ENCODE data around the gene MMEL1.

MMEL1 gene

DNA sequence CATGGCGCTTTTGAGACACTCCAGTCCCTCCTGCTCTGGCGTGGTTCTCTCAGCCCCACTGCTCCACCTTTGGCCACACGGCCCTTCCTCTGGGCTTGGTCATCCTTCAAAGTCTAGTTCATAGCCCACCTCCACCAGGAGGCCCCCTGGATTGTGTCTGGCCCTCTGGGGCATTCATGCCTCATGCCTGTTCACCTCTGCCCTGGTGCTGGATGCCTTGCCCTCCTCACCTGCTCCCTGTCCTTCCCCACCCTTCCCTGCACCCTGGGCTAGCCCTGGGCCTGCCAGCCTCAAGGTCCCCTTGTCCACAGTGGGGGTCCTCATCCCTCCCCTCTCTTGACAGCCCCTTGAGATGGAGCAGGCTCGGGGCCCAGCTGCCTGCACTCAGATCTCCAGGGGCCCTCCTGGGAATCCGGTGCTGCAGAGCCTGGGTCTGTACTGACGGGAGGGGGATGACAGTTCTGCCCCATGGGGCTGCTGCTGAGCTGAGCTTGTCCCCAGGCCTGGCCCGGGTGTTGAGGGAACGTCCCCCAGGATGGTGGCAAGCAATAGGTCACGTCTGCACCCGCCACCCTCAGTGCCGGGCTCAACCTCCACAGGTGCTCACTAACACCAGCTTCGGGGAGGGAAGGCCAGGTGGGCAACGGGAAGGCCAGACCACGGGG is 27.8 kb downstream of the MMEL1 start:
- no peak for DNase-seq

DNA sequence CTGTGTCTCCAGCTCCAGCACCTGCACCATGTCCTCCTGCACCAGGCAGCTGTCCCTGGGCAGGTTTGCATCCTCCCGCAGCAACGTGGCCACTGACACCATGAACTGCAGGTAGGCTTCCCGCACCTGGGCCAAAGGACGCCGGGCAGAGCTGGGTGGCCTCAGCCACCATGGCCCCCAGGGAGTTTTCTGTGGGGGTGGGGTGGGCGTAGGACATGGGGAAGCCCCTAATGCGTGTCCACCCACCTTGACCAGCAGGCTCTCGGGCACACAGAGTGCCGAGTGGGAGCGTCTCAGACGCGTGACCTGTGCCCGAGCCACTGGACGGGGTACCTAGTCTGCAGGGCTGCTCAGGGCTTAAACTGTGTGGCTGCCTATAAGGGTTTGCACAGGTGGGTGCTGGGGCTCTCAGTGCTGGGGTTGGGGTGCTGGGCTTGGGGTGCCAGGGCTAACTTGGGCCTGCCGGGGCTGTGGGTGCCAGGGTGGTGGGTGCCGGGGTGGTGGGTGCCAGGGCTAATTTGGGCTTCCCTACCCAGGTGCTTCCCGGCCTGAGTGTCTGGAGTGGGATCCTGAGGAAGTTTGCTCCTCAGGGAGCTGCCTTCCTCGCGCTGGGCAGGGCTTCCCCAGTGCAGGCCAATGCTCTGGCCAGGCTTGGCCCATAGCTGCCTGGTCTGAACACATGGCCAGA is 28.5 kb downstream of the MMEL1 start:
- no peak for DNase-seq

DNA sequence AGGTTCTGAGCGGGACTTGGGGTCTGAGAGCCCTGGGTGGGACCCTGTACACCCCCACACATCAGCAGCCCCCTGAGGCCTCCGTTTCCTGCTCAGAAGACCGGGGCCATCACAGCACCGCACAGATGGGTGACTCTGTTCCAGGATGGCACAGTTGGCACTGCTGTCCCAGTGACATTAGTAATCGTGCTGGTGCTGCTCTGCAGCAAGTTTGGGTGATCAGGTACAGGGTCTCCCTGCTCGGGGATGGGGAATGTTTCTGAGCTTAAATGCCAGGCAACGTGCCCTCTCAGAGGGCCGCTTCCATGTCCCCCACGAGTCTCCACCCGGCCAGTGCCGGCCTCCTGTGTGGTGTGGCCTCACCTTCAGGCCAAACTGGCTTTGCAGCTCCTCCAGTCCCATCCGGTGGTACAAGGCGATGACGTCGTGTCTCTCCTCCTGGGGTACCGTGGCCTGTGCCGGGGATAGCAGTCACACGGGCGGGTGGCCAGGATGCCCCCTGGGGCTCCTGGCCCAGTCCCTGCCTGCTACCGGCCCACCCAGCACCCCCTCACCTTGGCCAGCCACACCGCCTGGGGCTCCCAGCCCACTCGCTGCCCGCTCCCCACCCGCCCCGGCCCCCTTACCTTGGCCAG is 29.2 kb downstream of the MMEL1 start:
- no peak for DNase-seq

DNA sequence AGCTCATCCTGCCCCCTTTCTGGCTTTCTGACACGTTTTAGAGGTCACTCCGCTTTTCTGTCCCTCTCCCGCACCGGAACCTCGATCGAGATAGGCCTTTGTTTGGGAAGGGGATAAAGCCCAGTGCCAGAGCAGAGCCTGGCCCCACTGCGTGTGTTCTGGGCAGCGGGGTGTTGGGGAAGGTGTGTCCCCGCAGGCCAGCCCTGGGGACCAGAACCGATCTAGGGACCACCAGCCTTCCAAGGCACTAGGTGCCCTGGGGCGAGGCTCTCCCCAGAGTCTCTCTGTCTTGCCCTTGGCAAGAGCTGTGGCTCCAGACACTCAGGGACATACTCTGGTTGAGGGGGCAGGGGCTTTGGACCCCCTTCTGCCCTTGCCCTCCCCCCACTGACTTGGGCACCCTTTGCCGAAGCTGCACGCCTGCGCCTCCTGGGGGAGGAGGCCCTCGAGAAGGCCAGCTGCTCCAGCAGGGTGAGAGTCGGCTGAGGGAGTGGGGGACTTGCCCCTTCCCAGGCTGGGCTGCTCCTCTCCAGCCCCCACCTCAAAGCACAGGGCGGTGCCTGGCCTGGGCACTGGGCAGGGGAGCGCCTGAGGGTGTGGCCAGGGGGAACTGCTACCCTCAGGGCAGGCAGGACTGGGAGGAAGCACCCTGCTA is 29.8 kb downstream of the MMEL1 start:
- no peak for DNase-seq

DNA sequence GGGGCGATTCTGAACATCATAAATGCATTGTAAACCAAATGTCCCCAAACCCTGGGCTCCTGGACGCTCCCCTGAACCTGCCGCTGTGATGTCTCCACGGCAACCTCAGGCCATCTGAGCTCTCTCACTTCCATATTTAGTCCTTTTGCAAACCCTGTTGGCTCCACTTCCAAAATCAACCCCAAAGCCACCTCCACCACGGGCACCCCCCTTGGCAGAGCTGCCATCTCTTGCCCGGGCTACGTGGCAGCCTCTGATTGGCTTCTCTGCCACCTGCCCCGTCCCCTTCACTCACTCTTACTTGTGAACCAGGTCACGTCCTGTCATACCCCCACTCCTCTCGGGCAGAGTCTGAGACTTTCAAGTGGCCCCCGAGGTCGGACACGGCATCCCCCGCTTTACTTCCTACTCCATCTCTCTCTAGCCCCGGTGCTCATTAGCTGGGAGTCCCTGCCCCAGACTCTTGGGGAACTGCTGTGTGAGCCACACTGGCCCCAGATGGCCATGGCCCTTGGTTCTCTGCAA is 30.4 kb downstream of the MMEL1 start:
- no peak for DNase-seq

DNA sequence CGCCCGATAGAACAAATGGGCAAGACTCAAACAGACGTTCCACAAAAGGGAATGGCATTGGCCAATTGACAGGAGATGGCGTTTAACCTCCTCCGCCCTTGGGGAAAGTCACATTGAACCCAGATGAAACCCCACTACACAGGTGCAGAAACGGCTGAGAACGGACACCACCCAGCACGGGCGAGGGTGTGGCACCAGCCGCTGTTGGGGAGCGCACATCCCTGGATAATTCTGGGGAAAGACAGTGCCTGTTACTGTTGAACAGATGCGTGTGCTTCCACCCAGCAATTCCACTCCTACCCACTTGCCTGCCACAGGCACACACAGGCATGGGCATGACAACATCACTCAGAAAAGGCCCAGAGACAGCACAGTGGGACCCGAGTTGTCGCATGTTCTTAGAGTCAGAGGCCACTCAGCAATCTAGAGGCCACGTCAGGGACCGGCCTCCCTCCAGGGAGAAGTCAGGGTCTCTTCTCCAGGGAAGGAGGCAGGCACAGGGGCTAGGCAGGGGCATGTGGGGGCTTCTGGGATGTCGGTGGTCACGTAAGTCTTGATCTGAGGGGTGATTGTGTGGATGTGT is 31.0 kb downstream of the MMEL1 start:
- no peak for DNase-seq

DNA sequence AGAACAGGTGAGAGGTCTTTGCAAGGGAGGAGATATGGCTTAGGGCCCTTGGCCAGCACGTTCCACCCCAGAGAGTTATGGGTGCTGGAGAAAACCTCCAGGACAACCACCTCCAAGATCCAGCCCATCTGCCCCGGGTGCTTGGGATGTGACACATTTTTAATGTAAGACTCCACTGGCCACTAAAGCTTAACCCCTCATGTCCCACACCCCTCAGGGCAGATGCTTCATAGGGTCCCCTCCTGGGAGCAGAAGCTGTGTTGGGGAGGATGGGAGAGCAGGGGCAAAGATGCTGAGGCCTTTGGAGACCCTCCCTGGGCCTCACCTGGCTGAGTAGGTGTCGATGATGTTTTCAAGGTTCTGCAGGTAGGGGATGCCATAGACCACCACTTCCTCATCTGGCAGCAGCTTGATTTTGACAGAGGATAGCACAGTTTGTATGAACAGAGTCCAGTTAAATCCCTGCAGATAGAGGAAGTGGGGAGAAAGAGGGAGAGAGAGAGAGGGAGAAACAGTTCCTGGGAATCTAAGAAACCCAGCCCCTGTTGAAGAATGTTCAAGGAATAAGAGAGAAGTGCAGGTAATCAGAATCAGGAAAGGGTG is 34.4 kb downstream of the MMEL1 start:
- DNase-seq = no peak

DNA sequence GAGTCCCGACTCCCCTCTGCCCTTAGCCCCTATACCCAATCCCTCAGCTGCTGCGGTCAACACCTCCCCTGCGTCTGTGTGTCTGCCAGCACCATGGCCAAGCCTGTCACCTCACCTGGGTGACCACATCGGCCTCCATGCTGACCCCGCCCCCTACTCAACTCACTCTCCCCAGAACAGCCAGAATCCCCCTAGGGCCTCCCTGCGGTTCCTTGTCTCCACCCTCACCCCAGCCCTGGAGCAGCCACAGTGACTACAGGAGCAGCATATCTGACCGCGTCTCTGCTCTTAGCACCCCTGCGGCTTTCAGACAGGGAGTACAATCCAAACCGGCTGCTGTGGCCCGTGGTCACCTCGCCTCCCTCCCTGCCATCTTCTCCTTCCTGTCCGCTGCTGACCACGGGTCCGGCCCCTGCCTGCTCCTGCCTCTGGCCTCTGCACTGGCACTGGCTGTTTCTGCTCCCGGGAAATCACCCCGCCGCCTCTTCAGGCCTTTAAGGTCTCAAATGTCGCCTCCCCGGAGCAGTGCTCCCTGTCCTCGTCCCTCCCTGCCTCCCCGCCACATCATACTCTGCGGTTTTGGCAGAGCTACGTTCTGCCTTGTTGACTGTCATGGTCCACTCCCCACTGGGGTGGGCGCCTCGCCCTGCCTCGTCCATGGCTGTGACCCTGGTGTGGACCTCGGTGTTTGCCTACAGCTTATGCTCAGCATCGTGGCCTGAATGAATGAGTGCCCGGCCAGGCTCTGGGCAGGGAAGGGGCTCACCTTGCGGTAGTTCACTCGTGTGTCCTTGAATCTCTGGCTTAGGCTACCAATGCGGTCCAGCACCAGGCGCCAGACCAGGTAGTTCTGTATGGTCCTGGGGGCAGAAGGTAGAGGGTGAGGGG is 35.1 kb downstream of the MMEL1 start:
- DNase-seq = no peak

DNA sequence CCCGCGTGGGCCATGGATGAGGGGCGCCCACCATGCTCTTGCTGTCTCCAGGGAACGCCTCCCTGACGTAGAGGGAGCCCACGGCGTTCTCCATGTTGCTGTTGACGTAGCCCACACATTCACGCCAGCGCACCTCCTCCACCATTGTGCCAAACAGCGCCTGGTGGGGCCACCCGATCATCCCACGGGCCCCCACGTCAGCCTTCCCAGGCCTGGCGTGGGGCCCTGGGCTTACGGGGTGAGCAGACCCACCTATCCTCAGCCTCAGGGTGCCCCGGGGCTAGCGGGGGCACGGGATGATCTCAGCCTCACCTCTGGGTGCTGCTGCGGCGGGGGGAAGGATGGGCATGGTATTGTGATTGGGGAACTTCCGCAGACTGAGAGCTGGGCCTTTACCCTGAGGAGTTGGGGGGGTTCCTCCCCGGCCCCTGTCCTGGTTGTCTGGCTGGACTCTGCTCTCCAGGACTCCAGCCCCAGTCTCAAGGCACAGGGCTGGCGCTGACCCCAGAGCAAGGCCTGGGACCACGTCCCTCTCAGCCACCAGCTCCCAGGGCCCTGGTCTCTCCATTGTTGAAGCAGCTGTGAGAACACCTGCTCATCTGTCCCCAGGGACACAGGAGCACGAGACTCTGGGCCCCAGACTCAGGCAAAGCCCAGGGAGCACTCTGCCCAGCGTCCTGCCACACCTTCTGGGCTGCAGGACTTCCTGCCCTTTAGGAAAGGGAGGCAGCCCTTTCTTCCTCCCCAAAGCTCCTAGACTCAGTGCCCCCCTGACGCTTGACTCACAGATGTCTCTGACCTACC is 36.1 kb downstream of the MMEL1 start:
- no peak for DNase-seq

DNA sequence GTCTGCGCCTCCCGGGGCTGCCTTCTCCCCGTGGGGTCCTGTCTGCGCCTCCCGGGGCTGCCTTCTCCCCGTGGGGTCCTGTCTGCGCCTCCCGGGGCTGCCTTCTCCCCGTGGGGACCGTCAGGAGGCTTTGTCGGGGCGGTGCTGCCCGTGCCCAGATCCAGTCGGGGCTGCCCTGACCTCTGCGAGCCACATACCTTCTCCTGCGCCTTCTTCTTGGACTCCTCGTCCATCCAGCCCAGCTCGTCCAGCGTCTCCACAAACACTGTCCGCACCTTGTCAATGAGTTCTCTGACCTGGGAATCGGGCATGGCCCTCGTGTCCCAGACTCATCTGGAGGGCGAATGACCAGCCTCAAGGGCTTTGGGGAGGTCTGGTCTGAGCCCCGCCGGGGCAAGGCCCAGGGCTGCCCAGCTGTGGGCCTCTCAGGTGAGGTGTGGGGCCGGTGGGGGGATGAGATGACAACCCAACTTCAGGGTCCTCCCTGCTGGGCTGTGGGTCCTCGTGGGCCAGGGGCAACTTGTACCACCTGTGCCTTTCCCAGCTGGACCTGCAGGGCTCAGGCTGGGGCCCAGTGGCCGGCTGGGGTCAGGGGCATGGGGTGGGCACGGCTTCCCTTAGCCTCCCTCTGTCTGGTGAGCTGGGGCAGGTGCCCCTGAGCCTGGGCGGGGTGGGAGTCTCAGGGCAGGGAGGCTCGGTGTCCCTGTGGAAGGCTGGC is 36.8 kb downstream of the MMEL1 start:
- no peak for DNase-seq

DNA sequence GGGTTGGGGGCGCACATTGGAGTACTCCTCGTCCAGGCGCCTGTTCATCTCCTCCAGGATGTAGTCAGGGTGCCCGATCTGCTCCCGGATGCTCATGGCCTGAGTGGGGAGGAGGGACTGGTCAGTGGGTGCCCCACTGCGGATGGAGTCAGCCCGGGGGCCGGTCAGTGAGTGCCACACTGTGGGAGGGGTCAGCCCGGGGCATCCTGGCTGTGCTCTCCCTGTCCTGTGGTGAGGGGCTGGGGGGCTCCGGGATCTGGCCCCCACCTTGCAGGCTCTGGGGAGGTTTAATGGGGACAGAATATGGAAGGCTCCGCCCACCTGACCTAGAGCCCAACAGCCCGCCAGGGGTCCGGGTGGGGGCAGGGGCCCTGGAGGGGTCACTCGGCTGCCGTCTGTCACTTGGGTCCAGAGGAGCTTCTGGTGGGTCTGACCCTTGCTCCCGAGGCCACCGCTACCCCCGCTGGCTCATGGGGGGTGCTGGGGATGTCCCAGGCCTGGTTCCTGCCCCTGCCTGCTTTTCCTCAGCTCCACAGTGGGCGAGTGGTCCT is 37.5 kb downstream of the MMEL1 start:
- no peak for DNase-seq

DNA sequence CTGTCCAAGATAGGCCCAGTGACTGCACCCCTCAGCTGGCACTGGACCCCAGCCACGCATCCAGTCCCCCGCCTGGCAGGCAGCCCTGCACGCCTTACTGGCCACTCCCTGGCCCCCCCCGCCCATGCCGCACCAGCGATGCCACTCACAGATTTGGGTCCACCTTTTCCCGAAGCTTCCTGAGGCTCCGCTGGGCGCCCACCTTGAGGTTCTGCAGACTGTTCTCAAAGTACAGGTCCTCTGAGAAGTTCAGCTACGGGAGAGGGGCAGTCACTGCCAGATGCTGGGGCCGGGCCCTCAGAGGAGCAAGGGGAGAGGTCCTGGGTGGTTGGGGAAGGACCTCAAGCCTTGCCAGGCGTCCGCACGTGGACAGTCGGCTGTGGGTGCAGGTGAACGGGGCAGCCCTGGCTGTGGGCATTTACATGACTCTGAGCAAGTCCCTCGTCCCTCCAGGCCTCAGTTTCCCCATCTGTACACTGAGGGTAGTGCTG is 38.1 kb downstream of the MMEL1 start:
- no peak for DNase-seq

DNA sequence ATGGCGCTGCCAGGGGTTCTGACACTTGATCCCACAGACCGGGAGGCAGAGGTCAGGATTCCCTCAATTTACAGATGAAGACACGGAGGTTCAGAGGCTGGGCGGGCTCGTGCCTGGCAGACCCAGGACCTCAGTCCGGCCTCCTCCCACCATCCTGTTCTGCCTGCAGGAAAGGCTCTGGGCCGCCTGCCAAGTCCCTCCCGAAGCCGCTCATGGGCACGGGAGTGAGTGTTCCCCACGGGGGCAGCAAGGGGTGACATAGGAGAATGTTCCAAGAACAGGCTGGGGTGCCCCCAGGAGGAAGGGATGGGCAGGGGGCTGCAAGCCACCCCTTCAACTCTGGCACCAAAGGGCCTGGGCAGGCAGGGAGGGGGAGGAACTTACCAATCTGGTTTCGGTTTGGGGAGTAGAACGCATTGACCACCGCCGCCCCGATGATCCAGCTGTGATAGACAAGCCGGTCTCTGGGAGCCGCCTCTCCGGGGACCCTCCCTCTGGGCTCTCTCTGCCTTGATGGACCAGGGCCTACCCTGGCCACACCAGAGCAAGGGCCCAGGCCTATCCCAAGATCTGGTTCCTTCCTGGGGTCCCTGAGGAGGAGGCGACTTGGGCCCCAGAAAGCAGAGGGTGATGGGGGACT is 38.7 kb downstream of the MMEL1 start:
- DNase-seq = peak in 1 of 2 experiments; percentile 23

DNA sequence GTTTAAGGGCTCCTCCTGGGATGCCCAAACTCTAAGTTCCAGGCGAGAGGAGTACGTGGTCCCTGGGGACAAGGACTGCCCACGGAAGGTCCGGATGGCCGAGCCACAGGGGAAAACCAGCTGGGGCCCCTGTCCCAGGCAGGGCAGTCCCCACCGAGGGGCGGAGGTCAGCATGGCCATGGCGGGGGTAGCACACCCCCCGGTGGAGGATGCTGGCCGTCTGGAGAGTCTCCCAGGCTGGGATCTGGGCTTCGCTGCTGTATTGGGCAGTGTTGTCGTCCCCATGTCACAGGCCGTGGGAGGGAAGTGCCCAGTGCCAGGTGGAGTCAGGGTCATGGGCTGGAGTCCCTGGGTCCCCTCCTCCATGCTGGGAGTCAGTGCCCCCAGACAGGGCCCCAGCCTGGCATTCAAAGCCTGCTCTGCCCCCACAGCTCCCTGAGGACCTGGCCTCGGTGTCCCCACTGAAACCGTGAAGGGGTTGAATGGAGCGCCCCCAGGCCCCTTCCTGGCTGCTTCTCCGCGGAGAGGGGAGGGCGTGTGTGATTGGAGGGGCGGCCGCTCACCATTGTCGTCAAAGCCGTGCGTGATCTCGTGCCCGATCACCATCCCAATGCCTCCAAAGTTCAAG is 39.5 kb downstream of the MMEL1 start:
- DNase-seq = no peak

DNA sequence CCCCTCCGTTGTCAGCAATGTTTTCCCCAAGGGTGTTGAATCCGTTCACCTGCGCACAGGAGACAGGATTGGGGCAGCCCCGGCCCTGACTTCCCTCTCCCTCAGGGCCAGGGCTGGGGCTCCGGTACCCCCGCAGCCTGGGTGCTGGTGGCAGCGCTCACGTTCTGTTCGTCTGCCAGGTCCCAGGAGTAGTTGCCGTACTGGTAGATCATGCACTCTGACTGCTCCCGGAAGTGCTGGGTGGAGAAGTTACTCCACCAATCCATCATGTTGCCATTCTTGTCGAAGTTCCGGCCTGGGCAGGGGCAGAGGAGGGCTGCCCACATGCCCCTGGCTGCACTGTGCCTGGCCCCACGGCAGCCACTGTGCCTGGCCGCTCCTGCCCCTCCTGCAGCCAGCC is 40.1 kb downstream of the MMEL1 start:
- no peak for DNase-seq

DNA sequence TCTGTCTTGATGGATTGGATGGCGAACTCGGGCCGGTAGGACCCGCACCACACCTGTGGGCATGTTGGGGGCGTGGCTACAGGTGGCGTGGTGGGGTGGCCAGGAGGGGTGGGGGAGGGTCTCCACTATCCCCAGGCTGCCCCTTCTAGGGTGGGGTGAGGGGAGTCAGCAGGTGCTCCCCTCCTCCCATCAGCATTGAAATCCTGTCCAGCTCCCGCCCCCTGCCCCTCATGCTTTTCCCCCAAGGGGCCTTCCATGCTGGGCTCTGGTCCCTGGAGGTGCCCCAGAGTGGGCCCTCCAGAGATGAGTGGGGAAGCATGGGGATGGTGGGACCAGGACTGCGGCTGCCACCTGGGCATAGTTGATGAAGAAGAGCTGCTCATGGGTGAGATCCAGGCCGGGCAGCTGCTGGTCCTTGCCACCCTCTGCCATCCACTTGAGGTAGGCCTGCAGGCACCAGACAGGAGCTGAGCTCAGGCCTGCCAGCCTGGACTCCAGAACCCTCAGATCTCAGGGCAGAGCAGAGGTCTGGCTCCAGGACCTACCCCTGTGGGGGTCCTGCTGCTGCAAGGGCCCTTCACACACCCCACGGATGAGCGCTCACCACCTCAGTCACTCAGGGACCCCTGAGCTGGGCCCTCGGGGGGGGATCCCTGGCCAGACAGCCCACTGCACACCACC is 41.1 kb downstream of the MMEL1 start:
- no peak for DNase-seq

DNA sequence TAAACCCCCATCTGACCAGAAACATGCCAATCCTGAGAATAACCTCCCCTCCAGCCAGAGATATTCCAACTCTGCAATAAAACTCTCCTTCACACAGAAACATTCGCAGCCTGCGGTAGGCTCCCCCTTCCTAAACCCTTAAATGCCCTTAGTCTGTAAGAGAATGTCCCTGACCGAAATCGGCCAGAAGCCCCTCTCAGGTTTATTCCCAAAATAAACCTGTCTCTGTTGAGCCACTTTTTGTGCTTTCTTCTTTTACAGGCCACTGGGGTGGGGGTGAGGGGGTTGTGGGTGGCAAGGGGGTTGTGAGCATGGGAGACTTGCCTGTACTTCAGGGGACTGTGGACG is 41.6 kb downstream of the MMEL1 start:
- no peak for DNase-seq

All from NCI-H446 (cell line).